A549 (cell line): Measurements from ENCODE around the gene ACSL5.

ENCODE experiments used
- CTCF ChIP-seq: fragments of >200 bp; sonication (Bioruptor Twin); formaldehyde crosslinking; IDR thresholded peaks from 3 replicates; pipeline ENCODE4 v1.5.1; 2016
- E2F6 ChIP-seq: IDR thresholded peaks from 2 replicates; pipeline ENCODE4 v1.6.1; 2012; ENCODE audit warnings: low read depth, borderline replicate concordance
- EHF ChIP-seq: fragments of 250-450 bp; sonication (Bioruptor Pico); IDR thresholded peaks from 2 replicates; pipeline ENCODE4 v1.5.0; 2020; ENCODE audit warnings: mild to moderate bottlenecking
- NFE2L2 ChIP-seq: fragments of 150-350 bp; conservative IDR thresholded peaks from 2 replicates; pipeline ENCODE4 v1.6.1; 2014; ENCODE audit warnings: low read length
- POLR2A ChIP-seq: IDR thresholded peaks from 2 replicates; pipeline ENCODE4 v1.6.1; 2012; ENCODE audit warnings: mild to moderate bottlenecking, low read length
- RAD21 ChIP-seq, 2 experiments: fragments of >200 bp in 1 of 2; sonication (Bioruptor Twin) in 1 of 2; formaldehyde crosslinking in 1 of 2; IDR thresholded peaks in 1 of 2; conservative IDR thresholded peaks in 1 of 2; 2 replicates in 1 of 2; 3 replicates in 1 of 2; pipeline ENCODE4 v1.6.1; 2012 to 2018; ENCODE audit warnings: inconsistent platforms in 1 of 2
- REST ChIP-seq: fragments of 200-600 bp; sonication (generic); IDR thresholded peaks from 2 replicates; pipeline ENCODE4 v1.6.1; 2016; ENCODE audit warnings: antibody characterized with exemption, mild to moderate bottlenecking, moderate library complexity
- RFX5 ChIP-seq: fragments of 450-650 bp; IDR thresholded peaks from 2 replicates; pipeline ENCODE4 v1.7.1; 2014; ENCODE audit warnings: antibody characterized with exemption, mild to moderate bottlenecking, moderate library complexity
- RNF2 ChIP-seq: fragments of 200-600 bp; sonication (generic); IDR thresholded peaks from 2 replicates; pipeline ENCODE4 v1.6.1; 2016; ENCODE audit warnings: low read depth, mild to moderate bottlenecking, antibody characterized with exemption, moderate library complexity, borderline replicate concordance
- TP53 ChIP-seq: fragments of 250-450 bp; sonication (Bioruptor Pico); IDR thresholded peaks from 2 replicates; pipeline ENCODE4 v1.5.0; 2021; ENCODE audit warnings: mild to moderate bottlenecking, moderate library complexity
- ZC3H11A ChIP-seq: fragments of 450-650 bp; IDR thresholded peaks from 2 replicates; pipeline ENCODE4 v1.6.1; 2014; ENCODE audit warnings: antibody characterized with exemption, mild to moderate bottlenecking

- TF ChIP-seq RNF2 (no peak), RAD21 (conservative IDR thresholded peaks at IDR 0.05 in 1 of 2, IDR thresholded peaks at IDR 0.05 in 1 of 2) (no peak), E2F6 (no peak), CTCF (no peak), EHF (no peak), POLR2A (no peak), NFE2L2 (no peak), ZC3H11A (no peak), TP53 (CRISPR knock-in tag) (no peak), REST (no peak), RFX5 (no peak)
Measured at GRCh38 chr10:112390125-112390703, 16.3 kb downstream of the ACSL5 start.
